Stimulated activated CD4-positive, alpha-beta T cell treated with anti-CD3 and anti-CD28 coated beads, Interleukin-12 subunit alpha, Interleukin-12 subunit beta, amount 100 ng/mL, for 24 hours (primary cell): Measurements from ENCODE around the gene ZNF235.
"Not testable (repeated sequence)": the region's sequence is repeated elsewhere in the genome, so short reads cannot be mapped to it uniquely, and the experiment has no call there.

Experiments used
- DNase-seq, 2 experiments: peaks; one replicate each; pipeline ENCODE4 v3.0.0-alpha.2; 2020; ENCODE audit warnings: low read depth in 2 of 2

Gene ZNF235

DNA sequence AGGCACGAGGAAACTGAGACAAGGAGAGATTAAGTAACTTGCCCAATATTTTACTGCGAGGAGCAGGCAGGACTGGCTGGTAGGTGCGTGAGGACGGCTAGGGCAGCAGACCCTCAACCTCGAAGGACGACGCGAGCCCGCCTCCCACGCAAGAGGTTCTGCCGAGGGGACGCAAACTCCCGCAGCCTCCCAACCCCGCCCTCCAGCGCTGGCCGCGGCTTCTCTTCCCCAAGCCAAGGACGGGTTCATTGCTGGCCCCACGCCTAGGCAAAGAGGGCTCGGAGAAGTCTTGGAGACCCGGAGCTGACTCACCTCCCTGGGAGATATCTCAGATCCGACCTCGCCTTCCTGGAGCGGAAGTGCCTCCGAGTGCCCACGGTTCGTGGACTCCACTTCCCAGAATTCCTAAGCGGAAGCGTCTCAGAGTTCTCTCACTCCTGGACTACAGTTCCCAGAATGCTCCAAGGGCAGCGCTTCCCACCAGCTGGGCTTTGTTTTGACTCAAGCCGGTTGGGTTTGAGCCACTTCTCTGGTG, at the start of gene ZNF235:
Gene ZNF235 (minus strand): TSS at position 367 of the 535 bp plus-strand sequence. CDS start 1,621 bp downstream, outside the sequence.
- peak; percentile 62 to 65 for DNase-seq

DNA sequence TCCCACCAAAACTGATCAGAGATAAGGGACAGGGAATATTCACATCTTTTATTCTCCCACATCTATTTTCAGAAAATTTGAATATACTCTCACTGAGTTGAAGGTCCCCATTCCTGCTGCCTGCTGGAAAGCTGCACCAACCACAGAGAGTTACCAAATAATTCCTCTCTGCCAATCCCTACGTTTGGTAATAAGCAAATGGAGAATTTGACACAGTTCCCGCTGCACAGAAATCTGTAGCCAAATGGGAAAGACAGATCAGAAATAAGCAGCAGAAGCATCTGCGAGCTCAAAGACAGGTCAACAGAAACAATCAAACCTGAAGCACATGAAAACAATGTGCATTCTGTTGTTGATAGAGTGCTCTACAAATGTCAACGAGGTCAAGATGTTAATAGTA, 41.7 kb upstream of the ZNF235 start:
- DNase-seq, result no peak

DNA sequence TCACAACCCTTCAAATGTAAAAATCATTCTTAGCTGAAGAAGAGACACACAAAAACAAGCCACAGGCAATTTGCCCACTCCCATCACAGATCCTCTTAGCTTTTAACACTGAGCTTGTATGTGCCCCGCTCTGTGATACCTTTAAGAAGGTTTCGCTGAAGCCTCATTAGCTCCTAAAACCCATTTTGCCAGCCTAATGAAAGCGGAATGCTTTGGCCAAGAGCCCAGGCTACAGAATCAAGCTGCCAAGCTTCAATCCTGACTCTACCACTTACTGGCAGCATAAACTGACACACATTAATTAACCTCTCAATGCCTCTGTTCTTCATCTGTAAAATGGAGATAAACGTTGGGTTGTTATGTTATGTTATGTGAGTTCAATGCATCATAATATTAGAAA, 41.1 kb upstream of the ZNF235 start:
- no peak for DNase-seq

DNA sequence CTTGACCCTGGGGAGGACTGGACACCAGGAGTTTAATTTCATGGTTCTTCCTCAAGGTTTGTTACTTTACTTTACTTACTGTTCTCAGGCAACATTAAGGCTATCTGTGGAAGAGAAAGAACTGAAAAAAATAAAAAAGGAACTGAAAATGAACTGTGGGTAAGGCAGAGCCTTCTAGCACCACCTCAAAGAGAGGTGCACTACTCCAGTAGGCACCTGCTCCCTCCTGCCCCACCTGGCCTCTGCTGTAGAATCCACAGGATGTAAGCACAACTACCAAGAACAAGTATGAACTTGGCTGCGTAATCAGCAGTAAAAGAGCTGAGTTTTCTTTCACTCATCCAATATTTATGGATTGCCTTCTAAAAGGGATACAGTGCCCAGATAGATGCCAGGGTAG, 39.4 kb upstream of the ZNF235 start:
- DNase-seq, result no peak

DNA sequence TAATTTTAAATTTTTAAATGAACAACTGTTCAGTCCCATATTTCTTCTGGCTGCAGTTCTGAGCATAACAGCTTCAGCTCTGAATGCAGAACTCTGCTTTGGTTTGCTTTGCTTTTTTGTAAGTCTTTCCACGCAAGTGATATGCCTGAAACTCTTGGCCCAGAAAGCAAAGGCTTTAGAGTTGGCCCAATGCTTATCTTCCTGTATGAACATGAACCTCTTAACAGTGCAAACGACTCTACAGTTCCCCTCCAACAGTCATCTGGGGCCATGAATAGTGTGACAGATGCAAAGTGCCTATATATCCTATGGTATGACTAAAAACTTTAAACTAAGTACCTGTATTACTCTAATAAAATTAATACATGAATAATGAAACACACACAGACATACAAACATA, 37.0 kb upstream of the ZNF235 start:
- no peak for DNase-seq

DNA sequence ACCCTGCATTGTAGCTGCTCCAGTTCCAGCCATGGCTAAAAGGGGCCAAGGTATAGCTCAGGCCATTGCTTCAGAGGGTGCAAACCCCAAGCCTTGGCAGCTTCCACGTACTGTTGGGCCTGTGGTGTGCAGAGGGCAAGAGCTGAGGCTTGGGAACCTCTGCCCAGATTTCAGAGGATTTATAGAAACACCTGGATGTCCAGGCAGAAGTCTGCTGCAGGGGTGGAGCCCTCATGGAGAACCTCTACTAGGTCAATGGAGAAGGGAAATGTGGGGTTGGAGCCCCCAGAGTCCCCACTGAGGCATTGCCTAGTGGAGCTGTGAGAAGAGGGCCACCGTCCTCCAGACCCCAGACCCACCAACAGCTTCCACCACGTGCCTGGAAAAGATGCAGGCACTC, 29.8 kb upstream of the ZNF235 start:
- not testable (repeated sequence) for DNase-seq

DNA sequence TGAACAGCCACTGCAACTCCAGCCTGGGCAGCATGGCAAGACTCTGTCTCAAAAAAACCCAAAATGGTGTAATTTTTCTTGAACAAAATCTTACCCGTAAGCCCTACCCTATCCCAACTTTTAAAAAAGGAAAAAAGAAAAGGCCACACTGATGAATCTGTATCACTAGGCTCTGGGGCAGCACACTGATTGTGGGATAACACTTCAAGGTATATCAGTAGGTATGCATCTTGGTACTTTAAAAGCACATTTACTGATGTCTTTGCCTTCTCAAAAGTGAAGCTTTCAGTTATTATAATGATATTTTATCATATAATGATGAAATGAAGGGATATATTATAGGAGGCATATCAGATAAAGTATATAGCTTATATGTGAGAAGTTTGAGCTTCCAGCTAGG, 27.3 kb upstream of the ZNF235 start:
- no peak for DNase-seq

DNA sequence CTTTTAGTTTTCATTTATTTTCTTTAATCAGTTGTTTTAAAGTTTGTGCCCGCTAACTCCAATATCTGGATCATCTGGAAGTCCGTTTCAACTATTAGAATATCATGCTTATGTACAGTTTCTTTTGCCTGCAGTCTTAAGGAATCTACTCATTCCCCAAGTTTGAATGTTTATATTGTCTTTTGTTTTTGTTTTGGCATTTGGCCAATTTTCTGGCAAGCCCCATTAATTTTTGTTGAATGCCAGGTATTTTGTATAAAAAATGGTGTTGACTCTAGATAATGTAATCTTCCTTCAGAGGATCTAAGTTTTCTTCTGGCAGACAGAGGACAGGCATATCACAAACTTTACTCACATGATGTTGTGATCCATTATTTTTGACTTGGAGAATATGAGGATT, 11.1 kb upstream of the ZNF235 start:
- DNase-seq, result no peak

DNA sequence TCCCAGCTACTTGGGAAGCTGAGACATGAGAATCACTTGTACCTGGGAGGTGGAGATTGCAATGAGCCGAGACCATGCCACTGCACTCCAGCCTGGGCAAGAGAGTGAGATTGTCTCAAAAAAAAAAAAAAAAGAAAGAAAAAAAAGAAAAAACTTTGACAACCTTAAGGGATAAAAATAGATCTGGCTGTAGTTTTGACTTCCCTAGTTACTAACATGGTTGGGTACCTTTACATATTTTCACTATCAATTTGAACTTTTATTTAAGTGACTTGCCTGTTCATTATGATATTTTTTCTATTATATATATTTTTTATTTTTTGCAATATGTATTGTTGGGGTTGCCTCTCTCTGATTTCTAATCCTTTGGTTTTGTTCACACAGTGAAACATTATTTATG, 8.4 kb upstream of the ZNF235 start:
- DNase-seq, result no peak

DNA sequence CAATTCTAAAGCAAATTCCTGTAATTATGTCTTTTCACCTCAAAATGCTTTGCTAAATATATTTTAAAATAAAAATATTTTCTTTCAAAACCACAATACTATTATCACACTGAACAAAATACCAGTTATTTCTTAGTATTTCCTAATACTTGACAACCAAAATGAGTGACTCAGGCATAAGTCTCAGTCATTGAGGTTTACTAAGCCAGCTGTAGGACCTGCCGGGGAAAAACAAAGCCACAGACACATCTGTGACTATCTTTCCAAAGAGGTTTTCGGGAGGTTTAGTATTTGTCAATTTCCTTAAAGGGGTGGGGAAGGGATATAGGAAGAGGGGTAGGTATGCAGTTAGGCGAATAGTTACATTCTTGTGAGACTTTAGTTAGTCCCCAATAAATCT, 3.2 kb upstream of the ZNF235 start:
- no peak for DNase-seq

DNA sequence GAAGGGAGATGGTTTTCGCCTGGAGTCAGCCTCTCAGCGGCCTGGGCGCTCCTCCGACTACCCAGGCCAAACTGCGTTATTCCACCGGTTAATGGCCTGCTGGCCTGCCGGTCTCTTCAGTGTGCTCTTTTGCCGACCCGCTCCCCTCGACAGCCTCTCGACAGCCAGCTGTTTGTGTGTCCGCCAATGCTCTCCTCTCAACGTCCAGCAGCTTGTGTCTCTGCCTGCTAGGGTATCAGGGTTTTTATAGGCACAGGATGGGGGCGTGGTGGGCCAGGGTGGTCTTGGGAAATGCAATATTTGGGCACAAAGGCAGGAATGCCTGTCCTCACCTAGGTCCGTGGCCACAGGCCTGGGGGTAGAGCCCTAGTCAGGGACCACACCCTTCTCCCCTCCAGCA, 1.5 kb upstream of the ZNF235 start:
- DNase-seq, result no peak

DNA sequence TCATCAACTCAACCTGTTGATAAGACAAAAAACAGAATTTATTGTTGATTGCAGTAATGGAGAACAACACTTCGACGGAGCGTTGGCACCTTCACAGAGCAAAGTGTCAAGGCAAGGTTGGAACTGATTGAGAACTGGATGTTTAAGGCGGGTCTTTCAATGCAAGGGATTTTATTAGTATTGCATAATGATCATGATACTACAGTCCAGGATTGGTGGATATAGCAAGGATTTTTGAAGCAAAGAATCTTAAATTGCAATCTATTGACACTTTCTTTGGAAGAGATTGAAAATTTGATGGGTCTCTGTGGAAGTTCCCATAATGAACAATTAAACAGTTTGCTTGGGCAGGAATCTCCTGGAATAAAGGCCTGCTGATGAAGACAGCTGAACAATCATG, 632 bp upstream of the ZNF235 start:
- no peak for DNase-seq

DNA sequence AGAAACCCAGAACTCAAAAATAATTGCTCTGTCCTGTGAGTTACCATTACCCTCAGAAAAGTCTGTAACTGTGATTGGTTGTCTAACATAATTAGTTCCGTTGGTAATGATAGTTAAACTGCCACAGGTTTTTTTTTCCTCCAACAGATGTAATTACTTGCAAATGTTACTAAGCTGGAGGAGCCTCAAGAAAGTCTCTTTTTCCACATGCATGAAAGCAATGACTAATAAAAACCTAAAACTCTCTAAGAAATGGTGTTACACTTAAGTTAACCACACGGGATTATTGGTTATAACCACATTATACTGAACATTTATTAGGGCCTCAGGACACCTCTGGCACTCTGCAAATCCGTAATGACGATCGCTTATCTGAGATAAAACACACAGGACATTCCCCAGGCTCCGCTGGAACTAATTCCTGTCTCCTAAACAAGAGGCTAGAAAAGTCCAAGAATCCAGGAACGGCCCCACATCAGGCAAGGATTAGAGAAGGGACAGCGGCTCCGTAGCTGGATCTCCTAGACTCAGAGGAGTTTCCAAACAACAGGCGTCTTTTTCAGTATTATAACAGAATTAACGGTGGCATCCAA, 753 bp downstream of the ZNF235 start:
- DNase-seq, result no peak

DNA sequence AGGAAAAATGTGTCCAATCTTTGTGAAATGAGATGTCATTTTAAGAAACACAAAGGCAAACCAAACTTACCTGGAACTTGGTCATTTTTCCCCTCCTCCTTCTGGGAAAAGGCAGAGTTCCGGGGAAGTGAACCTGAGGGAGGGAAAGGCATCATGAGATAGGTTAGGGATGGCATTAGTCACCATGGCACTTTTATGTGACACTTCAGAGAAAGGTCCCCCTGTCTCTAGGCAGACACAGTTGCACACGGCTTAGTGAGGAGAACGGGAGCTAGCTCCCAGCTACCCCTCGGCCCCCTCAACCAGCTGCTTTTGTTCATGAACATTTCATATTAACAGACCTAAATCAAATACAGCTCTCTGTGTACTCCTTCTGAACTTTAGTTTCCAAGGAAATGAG, 1.5 kb downstream of the ZNF235 start:
- DNase-seq, result no peak

DNA sequence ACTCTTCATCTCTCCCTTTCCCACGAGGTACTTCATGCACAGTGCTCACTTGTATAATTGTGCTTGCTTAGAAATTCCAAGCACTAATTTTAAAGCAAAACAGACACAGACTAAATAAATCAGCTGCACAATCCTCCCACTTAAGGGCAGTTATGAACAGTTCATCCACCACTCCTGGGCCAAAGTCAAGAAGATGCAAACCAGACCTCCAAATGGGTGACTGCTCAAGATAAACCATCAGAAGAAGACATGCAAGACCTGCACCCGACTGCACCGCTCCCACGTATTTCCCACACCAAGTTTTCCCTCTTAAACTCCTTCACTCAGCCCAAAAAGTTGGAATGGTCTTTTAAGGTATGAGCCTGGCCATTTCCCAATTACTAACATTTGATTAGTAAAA, 19.9 kb downstream of the ZNF235 start:
- DNase-seq, result no peak

DNA sequence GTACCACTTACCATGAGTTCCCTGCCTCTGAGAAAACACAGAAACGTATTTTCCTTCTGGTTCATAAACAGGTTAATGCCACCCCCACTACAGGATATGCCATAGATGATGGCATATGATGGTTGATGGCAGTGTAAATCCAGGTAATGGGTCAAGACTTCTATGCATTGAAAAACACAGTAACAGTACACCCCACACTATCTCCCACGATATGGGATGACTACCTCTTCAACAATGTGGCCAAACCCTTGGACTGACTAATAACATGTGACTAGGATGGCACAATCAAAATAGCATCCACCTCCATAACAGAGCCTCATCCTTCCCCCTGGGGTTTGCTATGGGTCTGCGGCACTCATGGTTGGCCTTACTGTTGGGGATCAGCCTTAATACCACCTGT, 22.0 kb downstream of the ZNF235 start:
- no peak for DNase-seq

DNA sequence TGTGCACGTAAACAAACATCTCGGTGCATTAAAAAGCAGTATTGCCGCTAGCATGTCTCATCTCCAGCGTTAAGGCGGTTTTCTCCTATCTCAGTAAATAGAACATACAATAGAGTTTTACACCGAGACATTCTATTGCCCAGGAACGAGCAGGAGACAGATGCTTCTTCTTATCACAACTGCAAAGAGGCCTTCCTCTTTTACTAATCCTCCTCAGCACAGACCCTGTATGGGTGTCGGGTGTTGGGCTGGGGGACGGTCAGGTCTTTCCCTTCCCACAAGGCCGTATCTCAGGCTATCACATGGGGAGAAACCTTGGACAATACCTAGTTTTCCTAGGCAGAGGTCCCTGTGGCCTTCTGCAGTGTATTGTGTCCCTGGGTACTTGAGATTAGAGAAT, 23.9 kb downstream of the ZNF235 start:
- DNase-seq, result no peak

DNA sequence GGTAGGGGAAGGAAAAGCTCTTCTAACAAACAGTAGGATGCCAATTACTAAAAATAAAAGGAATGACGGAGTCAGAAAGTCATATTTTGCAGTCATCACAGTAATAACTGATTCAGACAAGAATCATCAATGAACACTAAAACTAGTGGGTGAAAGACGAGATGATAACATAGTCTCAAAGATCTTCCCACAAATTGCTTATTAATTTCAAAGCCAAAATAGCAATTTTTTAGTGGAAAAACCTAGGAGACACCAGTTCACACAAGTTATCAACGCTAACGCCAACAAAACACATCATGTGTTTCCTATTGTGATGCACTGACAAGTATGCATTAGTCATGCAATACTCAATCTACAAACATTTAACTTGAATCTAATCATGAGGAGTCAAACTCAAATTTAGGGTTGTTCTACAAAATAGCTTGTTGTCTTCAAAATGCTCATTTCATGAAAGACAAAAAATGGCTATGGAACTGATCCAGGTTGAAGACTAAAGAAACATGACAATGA, 26.6 kb downstream of the ZNF235 start:
- no peak for DNase-seq

DNA sequence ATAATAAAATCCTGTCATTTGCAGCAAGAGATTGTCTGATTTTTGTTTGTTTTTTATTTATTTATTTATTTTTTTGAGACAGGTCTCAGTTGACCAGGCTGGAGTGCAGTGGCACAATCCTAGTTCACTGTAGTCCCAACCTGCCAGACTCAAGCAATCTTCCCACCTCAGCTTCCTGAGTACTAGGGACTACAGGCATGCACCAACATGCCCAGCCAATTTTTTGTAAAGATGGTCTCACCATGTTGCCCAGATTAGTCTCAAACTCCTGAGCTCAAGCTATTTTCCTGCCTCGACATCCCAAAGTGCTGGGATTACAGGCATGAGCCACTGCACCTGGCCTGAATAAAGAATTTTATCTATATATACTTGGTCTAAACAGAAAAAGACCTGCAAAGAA, 27.5 kb downstream of the ZNF235 start:
- no peak for DNase-seq

DNA sequence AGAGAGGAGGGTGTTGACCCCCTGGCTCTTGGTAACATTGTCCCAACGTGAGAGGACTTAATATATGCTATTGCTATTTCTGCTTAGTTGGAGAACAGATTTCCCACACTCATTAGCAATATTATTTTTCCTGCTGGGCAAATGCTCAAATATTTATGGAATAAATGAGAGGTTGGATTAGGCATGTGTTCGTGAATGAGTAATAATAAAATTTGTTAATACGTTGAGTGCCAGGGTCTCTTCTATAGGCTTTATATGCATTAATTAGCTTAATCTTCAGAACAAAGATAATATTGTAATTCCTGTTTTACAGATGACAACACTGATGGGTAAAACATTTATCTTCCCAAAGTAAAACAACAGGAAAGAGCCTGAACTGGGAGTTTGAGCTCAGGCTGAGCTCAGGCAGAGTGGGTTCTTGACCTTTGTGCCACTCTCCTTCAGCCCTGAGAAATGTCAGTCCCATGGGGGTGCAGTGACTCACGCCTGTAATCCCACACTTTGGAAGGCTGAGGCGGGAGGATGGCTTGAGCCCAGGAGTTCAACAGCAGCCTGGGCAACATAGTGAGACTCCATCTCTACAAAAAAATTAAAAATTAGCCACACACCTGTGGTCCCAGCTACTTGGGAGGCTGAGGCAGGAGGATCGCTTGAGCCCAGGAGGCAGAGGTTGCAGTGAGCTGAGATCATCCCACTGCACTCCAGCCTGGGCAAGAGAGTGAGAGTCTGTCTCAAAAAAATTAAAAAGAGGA, 44.0 kb downstream of the ZNF235 start:
- DNase-seq, result no peak

DNA sequence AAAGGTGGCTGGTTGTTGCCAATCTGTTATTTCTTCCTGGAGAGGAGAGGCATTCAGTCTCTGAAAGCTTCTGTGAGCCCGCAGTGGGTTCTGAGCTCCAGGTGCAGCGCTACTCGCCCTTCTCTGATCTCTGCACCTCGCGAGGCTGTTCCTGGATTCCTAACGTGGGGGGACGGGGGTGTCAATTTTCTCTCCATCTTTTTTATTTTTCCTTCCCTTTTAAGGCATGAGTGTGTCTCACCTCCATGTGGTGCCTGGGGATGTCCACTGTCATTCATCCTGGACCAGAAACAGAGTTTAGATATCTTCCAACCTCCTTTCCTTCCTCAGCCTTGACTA, 44.5 kb downstream of the ZNF235 start:
- no peak for DNase-seq

DNA sequence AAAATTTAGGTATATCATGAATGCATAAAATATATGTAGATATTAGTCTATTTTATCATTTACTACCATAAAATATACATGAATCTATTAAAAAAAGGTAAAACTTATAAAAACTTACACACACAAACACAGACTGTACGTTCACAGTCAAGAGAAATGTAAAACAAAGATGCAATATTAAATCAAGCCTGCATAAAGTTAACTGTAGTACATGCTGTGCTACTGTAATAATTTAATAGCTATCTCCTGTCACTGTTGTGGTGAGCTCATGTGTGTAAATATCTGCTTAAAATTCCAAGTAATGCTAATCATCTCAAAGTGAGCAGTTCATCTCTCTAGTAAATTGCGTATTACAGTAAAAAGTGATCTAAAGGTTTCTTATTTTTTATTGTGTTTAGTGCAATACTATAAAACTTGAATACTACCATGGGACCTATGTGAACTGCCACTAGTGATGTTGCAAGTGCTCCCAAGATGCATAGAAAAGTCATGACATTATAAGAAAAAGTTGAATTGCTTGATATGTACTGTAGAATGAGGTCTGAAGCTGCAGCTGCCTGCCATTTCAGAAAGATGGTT, 45.9 kb downstream of the ZNF235 start:
- no peak for DNase-seq

DNA sequence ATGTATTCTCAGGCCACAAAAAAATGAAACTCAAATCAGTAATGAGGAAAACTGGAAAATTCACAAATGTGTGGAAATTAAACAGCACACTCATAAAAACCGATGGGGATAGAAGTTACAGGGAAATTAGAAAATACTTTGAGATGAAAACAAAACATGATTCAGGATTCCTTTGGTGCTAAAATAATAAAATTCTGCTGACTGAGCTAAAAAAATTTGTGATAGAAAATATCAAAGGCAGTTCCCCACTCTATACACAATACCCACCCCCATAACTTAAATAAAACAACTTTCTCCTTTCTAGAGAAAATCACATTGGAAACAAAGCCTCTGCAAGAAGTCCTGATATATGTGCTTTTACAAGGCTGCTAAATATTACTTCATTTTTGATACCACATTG, 46.7 kb downstream of the ZNF235 start:
- no peak for DNase-seq
